NCI-H2196 (cell line): Measurements from ENCODE around the gene S100Z.
"Not testable (repeated sequence)": the region's sequence is repeated elsewhere in the genome, so short reads cannot be mapped to it uniquely, and the experiment has no call there.

Source experiments
- DNase-seq: peaks from one replicate; lab custom pipeline; 2025; ENCODE audit not compliant: unreplicated experiment; lab: John Stamatoyannopoulos, UW

The S100Z gene

DNA sequence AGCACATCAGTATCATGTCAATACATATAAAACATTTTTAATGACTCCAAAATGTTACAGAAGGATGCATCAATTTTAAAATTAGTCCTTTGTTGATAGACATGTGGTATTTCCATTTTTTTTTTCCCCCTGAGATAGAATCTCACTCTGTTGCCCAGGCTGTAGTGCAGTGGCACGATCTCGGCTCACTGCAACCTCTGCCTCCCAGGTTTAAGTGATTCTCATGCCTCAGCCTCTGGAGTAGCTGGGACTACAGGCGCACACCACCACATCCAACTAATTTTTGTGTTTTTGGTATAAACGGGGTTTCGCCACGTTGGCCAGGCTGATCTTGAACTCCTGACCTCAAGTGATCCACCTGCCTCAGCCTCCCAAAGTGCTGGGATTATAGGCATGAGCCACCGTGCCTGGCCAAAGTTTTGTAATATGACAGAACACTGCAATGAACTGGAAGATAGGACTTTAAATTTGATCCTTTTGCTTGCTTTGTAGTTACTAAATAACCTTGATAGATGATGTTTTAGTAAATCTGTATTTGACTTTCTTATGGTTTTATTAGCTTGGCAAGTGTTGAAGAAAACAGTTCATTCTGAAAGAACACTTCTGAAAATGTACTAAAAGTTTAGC, 27.6 kb upstream of the S100Z start:
- DNase-seq = not testable (repeated sequence)

DNA sequence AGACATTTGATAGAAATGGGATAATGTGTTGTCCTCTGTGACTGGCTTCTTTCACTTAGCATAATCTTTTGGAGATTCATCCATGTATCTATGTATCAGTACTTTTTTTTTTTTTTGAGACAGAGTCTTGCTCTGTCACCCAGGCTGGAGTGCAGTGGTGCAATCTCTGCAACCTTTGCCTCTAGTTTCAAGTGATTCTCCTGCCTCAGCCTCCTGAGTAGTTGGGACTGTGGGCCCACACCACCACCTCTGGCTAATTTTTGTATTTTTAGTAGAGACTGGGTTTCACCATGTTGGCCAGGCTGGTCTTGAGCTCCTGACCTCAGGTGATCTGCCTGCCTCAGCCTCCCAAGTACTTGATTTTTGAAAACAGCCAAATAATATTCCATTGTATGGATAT, 23.4 kb upstream of the S100Z start:
- not testable (repeated sequence) for DNase-seq

DNA sequence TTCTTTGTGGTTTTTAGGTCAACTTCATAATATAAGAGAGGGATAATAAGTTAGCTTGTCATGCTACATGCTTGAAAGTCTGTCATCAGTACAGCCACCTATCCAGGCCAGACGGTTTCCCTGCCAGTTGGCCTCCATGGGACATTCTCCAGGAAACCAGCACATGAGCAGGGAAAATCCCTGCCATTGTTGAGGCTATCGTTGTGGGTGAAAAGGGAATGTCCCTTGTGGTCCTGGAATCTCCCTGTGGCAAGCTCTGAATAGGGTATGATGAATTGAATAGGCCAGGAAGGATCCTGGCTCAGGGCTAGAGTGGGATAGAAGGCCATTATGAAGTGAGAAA, 18.7 kb upstream of the S100Z start:
- DNase-seq = no peak

DNA sequence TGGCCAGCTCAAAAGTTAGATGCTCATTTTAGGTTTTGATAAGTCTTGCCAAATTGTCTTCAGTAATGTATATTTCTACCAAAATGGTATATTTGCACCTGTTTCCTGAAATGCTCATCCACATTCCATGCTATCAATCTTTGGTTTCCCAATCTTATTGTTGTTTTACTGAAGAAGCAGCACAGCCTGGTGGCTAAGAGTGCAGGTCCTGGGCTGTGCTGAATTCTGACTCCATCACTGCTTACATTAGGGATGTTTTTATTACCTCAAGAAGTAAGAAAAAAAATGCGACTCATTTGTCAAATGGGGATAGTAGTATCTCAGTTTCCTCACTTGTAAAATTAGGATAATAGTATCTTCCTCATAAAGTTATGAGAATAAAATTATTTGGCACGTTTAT, 13.6 kb upstream of the S100Z start:
- DNase-seq = no peak

DNA sequence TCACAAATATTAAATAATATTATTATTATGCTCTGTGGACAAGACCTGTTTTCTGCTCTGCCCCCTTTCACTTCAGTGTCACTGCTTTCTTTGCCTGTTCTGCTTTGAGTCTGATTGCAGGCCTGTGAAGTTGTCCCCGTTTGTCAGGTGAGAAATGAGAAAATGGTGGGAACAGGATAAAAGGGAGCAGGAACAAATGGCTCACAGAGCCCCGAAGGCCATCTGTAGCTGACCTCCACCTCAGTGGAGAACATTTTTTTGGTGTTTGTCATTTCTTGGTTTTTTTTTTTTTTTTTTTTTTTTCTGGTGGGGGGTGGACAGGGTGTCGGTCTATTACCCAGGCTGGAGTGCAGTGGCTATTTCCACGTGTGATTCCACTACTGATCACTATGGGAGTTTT, 13.2 kb upstream of the S100Z start:
- no peak for DNase-seq

DNA sequence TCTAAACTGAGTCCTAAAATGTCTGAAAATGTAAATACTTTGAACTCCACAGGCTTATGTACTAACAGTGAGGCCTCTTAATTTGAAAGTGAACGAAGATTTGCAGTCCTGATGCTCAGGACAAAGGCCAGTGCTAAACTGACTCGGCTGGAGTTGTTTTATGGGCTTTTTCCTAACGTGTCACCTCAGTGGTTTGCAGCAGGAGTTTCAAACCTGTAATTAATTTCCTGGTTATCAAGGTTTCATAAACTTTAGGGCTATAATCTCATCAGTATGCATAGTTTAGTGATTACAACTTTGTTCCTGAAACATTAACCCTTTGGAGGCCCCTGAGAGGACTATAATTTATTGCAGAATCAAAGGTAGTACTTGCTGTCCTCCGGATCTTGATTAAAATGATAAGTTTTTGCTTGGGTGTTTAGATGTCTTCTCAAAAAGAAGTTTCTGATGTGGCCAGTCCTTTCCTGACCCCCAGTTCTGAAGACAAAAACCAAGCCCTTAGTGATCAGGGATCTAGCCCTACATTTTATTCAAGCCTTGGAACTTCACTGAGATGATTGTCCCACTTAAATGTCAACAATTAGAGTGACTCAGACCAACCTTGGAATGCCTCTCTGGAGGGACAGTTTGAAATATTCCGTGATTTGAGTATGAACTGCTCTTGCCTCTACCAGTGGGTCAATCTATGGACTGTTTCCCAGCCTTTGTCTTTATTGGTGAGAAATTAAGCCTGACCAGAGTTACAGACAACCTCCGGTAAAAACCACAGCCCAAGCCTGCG, 11.1 kb upstream of the S100Z start:
- no peak for DNase-seq

DNA sequence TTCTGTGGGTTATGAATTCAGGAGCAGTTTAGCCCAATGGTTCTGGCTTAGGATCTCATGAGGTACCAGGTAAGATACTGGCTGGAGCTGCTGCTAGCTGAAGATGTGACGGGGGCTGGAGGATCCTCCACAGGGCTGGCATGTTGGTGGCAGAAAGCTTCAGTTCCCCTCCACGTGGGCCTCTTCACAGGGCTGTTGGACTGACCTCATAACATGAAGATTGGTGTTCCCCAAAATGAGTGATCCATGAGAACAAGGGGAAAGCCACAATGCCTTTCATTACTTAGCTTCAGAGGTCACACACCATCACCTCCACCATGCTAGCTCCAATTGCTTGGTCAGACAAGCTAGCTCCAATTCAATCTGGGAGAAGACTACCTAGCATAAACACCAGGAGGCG, 8.5 kb upstream of the S100Z start:
- no peak for DNase-seq

DNA sequence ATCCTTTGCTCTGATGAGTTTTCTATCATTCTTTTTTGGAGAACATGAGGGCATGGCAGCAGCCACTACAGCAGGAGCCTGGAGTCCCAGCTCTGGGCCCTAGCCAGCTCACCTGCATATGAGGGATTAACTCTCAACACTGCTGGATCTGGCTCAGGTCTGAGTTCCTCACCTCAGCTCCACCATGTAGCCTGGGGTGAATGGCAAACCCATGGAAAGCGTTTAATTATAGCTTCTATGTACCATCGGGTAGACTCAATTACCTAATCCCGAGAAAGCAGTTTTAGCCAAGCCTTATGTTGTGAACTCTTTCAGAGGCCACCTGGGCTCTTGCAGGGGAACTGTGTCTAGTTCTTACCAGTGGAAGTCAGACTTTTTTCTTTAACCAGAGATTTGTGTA, 3.9 kb upstream of the S100Z start:
- DNase-seq = no peak

DNA sequence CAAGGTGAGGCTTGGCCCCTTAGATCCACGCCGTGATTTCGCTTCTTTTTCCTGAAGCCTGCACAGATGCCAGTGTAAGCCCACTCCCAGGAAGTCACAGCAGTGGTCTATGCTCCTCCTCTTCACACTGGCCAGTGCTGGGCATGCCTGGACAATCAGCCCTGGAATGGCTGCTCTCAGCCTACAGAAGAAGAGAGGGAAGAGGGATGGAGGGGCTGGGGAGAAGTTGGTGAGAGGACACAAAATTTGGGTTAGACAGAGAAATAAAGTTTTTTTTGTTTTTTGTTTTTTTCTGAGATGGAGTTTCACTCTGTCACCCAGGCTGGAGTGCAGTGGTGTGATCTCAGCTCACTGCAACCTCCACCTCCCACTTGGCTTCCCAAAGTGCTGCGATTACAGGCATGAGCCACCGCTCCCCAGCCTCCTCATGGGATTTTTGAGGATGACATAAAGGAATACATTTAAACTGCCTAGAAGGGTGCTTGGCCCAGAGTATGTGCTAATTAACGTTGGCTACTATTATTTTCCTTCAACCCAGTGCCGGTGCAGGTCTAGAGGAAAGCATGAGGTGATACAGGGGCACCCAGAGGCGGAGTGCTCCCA, 830 bp downstream of the S100Z start:
- DNase-seq = no peak

DNA sequence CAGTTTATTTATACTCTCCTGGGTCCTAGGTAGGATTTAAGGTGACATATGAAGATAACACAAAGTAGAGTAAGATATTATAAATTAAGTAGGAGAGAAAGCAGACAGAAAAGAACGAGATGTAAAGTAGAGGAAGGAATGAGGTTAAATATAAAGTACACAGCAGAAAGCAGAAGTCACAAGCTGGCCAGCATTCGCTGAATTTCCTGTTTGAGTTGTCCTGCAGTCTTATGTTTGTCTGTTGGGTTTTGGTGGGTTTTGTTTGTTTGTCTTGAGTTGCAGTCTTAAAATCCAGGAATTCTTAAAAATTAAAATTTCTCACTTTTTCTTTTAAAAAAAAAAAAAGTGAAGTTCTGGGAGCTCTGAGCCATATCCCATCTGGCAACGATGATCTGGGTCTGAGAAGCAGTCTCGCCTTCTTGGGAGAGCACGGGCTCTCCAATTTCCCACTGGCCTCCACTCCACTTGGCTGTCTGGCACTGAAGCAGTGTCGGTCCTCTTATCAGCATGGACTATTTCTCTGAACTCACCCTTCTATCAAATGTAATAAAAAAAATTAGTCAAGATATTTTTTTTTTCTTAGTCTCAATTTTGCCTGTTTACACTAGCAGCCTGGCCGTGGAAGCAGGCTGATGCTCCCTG, 2.0 kb downstream of the S100Z start:
- DNase-seq = no peak

DNA sequence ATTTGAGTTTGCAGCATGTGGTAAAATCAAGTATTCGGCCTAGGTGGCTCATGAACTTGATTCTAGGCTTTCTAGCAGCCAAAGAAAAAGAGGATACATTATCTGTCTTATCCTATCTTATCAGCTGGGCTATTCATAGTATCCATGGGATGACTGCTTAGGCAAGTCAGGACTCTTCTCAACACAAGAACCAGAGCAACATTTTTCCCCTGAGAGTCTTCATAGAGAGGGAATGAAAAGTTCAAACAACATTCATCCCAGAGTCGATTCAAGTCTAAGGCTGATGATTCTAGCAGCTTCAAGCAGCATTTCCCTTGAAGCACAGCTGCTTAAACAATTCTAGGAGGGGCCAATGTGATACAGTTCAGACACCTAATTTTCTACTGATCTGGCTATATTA, 3.0 kb downstream of the S100Z start:
- DNase-seq = no peak

DNA sequence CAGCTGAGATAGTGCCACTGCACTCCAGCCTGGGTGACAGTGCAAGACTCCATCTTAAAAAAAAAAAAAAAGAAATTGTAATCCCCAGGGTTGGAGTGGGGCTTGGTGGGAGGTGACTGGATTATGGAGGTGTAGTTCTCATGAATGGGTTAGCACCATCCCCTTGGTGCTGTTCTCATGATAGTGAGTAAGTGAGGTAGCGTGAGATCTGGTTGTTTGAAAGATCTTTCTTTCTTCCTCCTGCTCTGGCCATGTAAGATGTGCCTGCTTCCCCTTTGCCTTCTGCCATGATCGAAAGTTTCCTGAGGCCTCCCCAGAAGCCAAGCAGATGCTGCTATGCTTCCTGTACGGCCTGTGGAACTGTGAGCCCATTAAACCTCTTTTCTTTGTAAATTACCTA, 3.9 kb downstream of the S100Z start:
- DNase-seq = not testable (repeated sequence)

DNA sequence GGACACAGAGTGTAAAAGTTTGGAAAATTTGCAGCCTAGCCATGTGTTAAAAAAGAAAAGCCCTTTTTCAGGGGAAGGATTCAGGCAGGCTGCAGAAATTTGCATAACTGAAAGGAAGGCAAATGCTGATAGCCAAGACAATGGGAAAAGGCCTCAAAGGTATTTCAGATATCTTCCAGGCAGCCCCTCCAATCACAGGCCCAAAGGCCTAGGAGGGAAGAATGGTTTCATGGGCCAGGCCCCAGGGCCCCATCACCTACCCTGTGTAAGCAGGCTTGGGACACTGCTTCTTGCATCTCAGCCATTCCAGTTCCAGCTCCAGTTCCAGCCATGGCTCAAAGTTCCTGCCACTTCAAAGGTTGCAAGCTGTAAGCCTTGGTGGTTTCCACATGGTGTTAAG, 4.8 kb downstream of the S100Z start:
- DNase-seq = no peak

DNA sequence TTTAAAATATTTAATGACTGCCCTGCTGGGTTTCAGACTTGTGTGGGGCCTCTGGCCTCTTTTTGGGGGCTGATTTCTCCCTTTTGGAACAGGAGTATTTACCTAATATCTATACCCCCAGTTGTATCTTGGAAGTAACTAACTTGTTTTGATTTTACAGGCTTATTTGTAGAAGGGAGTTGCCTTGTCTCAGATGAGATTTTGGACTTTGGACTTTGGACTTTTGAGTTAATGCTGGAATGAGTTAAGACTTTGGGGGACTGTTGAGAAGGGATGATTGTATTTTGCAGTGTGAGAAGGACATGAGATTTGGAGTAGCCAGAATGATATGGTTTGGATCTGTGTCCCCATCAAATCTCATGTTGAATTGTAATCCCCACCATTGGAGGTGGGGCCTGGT, 5.7 kb downstream of the S100Z start:
- not testable (repeated sequence) for DNase-seq

DNA sequence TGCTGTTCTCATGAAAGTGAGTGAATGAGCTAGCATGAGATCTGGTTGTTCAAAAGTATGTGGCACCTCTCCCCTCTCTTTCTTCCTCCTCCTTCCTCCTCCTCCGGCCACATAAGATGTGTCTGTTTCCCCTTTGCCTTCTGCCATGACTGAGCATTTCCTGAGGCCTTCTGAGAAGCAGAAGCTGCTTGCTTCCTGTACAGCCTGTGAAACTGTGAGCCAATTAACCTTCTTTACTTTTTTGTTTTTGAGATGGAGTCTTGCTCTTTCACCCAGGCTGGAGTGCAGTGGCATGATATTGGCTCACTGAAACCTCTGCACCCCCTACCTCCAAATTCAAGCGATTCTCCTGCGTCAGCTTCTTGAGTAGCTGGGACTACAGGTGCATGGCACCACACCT, 6.1 kb downstream of the S100Z start:
- DNase-seq = no peak

DNA sequence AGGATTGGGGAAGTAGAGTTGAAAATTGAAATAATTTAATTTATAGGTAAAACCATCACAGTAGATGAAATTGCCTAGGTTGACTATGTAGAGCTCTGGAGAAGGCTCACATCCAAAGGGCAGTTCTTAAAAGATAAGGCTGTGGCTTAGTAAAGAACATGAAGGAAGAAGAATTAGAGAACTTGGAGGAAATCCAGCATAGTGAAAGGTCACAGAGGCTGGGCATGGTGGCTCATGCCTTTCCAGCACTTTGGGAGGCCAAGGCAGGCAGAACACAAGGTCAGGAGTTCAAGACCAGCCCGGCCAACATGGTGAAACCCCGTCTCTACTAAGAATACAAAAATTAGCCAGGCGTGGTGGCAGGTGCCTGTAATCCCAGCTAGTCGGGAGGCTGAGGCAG, 7.0 kb downstream of the S100Z start:
- DNase-seq = not testable (repeated sequence)

DNA sequence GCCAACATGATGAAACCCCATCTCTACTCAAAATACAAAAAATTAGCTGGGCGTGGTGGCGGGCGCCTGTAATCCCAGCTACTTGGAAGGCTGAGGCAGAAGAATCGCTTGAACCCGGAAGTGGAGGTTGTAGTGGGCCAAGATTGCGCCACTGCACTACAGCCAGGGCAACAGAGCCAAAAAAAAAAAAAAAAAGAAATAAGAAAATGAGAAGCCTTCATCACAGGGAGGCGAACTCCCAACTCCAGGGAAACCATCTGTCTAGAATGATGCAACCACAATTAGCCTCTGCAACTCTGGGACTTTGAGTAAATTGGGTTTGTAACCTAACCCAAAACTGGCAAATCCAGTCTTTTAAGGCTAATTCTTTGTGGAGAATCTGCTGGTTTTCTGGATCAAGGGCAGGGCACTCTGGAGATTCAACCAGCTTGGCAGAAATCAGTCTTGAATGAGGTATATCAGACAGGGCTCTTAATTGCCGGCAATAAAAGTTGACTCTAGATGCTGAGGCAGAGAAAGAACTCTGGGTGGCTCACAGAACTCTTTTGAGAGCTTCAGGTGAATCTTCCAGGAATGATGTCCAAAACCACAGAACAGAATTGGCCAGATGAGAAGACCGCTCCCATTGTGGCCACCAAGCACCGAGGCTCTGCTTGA, 9.9 kb downstream of the S100Z start:
- DNase-seq = no peak

DNA sequence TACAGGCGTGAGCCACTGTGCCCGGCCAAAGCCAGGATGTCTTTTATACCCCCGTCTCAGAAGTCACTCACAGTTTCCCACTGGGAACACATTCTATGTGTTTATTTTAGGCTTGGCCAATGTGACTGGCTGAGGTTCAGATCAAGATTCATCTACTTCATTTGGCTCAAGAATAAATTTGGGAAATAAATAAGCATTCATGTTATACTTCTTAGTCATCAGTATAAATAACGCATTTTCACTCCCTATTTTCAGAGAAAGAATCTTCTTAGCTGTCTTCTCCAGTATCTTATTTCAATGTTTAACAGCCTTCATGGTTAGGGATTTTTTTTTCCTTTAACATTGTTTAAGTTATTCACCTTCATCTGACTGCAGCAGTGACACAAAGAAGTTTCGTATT, 11.8 kb downstream of the S100Z start:
- DNase-seq = no peak

DNA sequence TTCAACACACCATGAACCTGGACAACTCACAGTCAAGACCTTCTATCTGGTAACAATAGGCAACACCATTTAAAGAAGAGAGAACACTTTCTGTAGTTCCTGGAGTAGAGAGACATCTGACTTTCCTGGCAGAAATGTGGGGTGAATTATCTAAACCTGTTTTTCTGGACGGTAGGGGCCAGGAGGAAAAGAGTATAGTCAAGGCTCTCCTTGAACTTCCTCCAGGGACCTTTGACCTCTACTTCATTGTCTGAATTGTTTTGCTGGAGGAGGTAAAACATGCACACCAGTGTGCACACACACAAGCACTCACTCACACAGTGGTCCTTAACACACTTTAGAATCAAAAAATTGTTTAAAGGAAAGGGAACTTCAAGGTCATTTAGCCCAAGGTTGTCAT, 13.2 kb downstream of the S100Z start:
- no peak for DNase-seq

DNA sequence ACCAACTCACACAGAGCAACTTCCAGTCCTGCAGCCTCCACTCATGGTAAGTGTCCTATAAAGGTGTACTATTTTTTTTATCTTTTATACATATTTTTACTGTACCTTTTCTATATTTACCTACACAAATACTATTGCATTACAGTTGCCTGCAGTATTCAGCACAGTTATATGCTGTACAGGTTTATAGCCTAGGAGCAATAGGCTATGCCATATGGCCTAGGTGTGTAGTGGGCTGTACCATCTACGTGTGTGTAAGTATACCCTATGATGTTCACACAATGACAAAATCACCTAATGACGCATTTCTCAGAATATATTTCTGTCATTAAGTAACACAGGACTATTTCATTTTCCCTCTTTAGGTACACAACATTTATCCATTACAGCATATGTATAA, 16.7 kb downstream of the S100Z start:
- no peak for DNase-seq

DNA sequence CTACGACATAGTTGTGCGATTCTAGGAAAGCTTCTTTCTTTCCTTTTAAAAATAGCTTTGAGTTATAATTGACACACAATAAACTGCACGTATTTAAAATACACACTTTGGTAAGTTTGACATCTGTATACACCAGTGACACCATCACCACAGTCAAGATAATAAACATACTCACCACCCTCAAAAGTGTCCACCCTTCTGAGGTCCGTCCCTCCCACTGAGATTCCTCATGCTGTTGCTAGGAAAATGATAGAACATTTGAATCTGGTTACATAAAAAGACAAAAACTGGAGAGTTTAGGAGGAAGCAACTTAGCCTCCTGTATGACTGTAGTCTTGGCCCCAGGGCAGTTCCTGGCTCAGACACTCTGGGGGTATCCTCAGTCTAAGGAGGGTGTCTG, 17.2 kb downstream of the S100Z start:
- no peak for DNase-seq
